Neutrophil (primary cell): Measurements from ENCODE around the gene PIEZO2.

Experiments used
- H3K27ac ChIP-seq: fragments of 200-600 bp; sonication (generic); 2 replicates; pipeline ENCODE4 v1.5.1; 2016; ENCODE audit warnings: mild to moderate bottlenecking, moderate library complexity
- H3K27me3 ChIP-seq: fragments of 200-600 bp; sonication (generic); 2 replicates; pipeline ENCODE4 v1.6.0; 2016; ENCODE audit warnings: mild to moderate bottlenecking
- H3K36me3 ChIP-seq: fragments of 200-600 bp; sonication (generic); 2 replicates; pipeline ENCODE4 v1.5.1; 2017
- H3K4me1 ChIP-seq, 2 experiments: fragments of 200-600 bp in 1 of 2; sonication (generic) in 1 of 2; 1 replicate in 1 of 2; 2 replicates in 1 of 2; pipeline versions ENCODE4 v1.5.1 to v1.6.1; 2013 to 2016; ENCODE audit warnings: low read depth in 1 of 2, low read length in 1 of 2, mild to moderate bottlenecking in 1 of 2, moderate library complexity in 1 of 2; ENCODE audit not compliant: control insufficient read depth in 1 of 2, insufficient read depth in 1 of 2
- H3K4me3 ChIP-seq, 2 experiments: fragments of 200-600 bp in 1 of 2; sonication (generic) in 1 of 2; 1 replicate in 1 of 2; 2 replicates in 1 of 2; pipeline ENCODE4 v1.5.1; 2013 to 2016; ENCODE audit warnings: low read depth in 1 of 2, low read length in 1 of 2, mild to moderate bottlenecking in 1 of 2, moderate library complexity in 1 of 2
- H3K9me3 ChIP-seq: fragments of 200-600 bp; sonication (generic); 2 replicates; pipeline ENCODE4 v1.5.1; 2016
- TF ChIP-seq, protein P1 (sequence below): fragments of 200-600 bp; sonication (generic); IDR thresholded peaks from 2 replicates; pipeline ENCODE4 v1.5.1; 2016; ENCODE audit warnings: antibody characterized with exemption

The PIEZO2 gene

DNA sequence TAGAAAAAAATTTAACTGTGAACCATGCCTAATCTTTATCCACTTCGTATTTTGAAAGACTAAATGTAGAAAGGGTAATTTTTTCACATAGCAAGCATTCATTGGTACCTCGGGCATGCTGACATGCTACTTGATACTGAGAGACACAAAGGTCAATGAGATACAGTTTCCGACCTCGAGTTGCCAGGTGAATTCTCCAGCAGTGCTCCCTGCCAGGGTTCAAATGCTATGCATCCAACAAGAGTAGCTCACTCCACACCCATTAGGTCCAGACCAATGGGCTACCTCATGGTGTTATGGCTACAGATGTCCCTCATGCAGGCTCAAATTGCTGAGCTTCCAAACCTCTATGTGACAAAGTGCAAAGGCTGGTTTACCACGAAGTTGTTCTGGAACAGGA lies 305.8 kb downstream of the PIEZO2 start:
- TF ChIP-seq, protein P1, sequence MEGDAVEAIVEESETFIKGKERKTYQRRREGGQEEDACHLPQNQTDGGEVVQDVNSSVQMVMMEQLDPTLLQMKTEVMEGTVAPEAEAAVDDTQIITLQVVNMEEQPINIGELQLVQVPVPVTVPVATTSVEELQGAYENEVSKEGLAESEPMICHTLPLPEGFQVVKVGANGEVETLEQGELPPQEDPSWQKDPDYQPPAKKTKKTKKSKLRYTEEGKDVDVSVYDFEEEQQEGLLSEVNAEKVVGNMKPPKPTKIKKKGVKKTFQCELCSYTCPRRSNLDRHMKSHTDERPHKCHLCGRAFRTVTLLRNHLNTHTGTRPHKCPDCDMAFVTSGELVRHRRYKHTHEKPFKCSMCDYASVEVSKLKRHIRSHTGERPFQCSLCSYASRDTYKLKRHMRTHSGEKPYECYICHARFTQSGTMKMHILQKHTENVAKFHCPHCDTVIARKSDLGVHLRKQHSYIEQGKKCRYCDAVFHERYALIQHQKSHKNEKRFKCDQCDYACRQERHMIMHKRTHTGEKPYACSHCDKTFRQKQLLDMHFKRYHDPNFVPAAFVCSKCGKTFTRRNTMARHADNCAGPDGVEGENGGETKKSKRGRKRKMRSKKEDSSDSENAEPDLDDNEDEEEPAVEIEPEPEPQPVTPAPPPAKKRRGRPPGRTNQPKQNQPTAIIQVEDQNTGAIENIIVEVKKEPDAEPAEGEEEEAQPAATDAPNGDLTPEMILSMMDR = no peak
- no peaks in the 10 kb centered on the region for H3K9me3 ChIP-seq
- H3K4me3 ChIP-seq = no peak overlapping the region
- H3K4me1 ChIP-seq = no peaks in the 10 kb centered on the region
- H3K27ac ChIP-seq = no peak overlapping the region
- H3K27me3 ChIP-seq = no peaks in the 10 kb centered on the region
- no peaks in the 10 kb centered on the region for H3K36me3 ChIP-seq

DNA sequence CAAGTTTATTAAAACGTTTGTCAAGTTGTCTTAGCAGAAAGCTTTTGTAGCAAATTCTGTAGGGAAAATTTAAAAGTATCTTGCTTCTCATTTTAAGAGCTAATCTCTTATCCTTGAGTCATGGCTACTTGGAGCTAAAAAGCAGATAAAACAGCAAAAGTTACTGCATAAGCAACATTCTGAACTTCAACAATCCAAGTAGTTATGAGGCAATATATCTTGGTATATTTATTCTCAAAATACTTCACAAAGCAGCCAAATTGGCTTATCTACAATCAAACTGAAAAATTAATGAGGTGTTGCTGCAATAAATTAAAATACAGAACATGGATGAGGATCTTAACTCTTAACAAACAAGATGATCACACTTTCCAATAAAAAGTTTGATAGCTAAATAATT lies 306.5 kb downstream of the PIEZO2 start:
- H3K36me3 ChIP-seq = no peaks in the 10 kb centered on the region
- H3K4me1 ChIP-seq = no peaks in the 10 kb centered on the region
- no peak overlapping the region for H3K27ac ChIP-seq
- H3K9me3 ChIP-seq = no peaks in the 10 kb centered on the region
- TF ChIP-seq, protein P1 = no peak
- H3K27me3 ChIP-seq = no peaks in the 10 kb centered on the region
- no peak overlapping the region for H3K4me3 ChIP-seq

DNA sequence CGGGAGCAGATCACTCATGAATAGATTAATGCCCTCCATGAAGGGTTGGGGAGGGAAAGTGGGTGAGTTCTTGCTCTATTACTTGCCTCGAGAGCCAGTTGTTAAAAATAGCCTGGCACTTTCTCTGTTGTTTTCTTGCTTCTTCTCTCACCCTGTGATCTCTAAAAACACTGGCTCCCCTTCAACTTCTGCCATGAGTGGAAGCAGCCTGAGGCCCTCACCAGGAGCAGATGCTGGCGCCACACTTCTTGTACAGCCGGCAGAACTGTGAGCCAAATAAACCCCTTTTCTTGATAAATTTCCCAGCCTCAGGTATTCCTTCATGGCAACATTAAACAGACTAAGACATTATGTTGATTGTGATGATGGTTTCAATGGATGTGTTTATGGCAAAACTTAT lies 307.0 kb downstream of the PIEZO2 start:
- Histone ChIP-seq H3K27ac (no peak overlapping the region), H3K4me1 (no peaks in the 10 kb centered on the region), H3K27me3 (no peaks in the 10 kb centered on the region), H3K36me3 (no peaks in the 10 kb centered on the region), H3K9me3 (no peaks in the 10 kb centered on the region), H3K4me3 (no peak overlapping the region)
- TF ChIP-seq, protein P1 = no peak

GRCh38 chr18:10841203-10841602 lies 308.2 kb downstream of the PIEZO2 start:
- no peak overlapping the region for H3K27ac ChIP-seq
- H3K4me1 ChIP-seq = no peaks in the 10 kb centered on the region
- TF ChIP-seq, protein P1 = no peak
- H3K4me3 ChIP-seq = no peak overlapping the region
- H3K9me3 ChIP-seq = no peaks in the 10 kb centered on the region
- H3K36me3 ChIP-seq = no peaks in the 10 kb centered on the region
- H3K27me3 ChIP-seq = no peaks in the 10 kb centered on the region

DNA sequence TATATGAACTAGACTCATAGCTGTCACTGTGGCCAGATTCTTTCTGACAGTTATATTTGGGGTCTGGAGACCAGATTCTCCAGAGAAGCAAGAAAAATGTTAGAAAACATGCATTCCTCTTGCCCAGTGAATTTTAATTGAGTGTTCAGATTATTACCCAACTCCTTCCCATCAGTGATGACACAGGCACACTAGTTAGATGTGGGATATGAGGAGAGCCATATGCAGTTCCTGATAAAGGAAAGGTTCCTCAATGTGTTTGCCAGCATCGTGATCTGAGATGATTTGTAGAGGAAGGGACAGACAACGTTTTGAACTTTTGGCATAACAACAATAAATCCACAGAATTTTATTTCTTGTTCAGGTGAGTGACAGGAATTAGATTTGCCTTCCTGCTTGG lies 308.6 kb downstream of the PIEZO2 start:
- no peak overlapping the region for H3K27ac ChIP-seq
- H3K4me1 ChIP-seq = no peaks in the 10 kb centered on the region
- H3K9me3 ChIP-seq = no peaks in the 10 kb centered on the region
- no peaks in the 10 kb centered on the region for H3K27me3 ChIP-seq
- no peaks in the 10 kb centered on the region for H3K36me3 ChIP-seq
- H3K4me3 ChIP-seq = no peak overlapping the region
- TF ChIP-seq, protein P1 = no peak

GRCh38 chr18:10839421-10839820 lies 309.9 kb downstream of the PIEZO2 start:
- Histone ChIP-seq H3K9me3 (no peaks in the 10 kb centered on the region), H3K36me3 (no peaks in the 10 kb centered on the region), H3K4me3 (no peak overlapping the region), H3K27me3 (no peaks in the 10 kb centered on the region), H3K27ac (no peak overlapping the region), H3K4me1 (no peaks in the 10 kb centered on the region)
- TF ChIP-seq, protein P1 = no peak
